GM23248 (cell line): Measurements from ENCODE around the gene VPS13A.

Experiments used
- EZH2 ChIP-seq: fragments of 200-600 bp; sonication (generic); IDR thresholded peaks from 2 replicates; pipeline ENCODE4 v1.6.1; 2018; ENCODE audit warnings: antibody characterized with exemption, mild to moderate bottlenecking; ENCODE audit not compliant: insufficient read depth, poor library complexity, severe bottlenecking
- EZH2phosphoT487 ChIP-seq: fragments of 200-600 bp; sonication (generic); IDR thresholded peaks from 2 replicates; pipeline ENCODE4 v1.6.1; 2018; ENCODE audit warnings: antibody characterized with exemption, moderate library complexity, mild to moderate bottlenecking, low read depth; ENCODE audit not compliant: insufficient read depth

GRCh38 chr9:77161191-77161590 is 16.1 kb upstream of the VPS13A start:
- no peak for TF ChIP-seq EZH2phosphoT487
- no peak for TF ChIP-seq EZH2
